B cell (primary cell): ENCODE data around the gene RBP7. TPM values are rescaled to one million over a fixed set of nuclear protein-coding genes. Genes with fewer than 3 reads are reported as not detected.

Experiments used
- ATAC-seq: fragments of 200-7000 bp; cut with Tn5 transposase; one replicate; pipeline ENCODE4 v1.10.0; 2021; ENCODE audit warnings: low read depth, mild to moderate bottlenecking, moderate number of reproducible peaks, moderate library complexity
- CTCF ChIA-PET: fragments of 350-600 bp; sonication (Branson Sonifier 250); formaldehyde crosslinking; loops from one replicate; lab custom pipeline; 2021; ENCODE audit warnings: antibody characterized with exemption, inconsistent platforms; lab: Charles Lee
- POLR2A ChIA-PET: fragments of 350-600 bp; sonication (Branson Sonifier 250); formaldehyde crosslinking; loops from one replicate; lab custom pipeline; 2021; ENCODE audit warnings: antibody characterized with exemption; lab: Charles Lee
- DNase-seq: peaks from one replicate; pipeline ENCODE4 v3.0.0; 2013
- H2AFZ ChIP-seq: 2 replicates; pipeline ENCODE4 v1.6.1; 2012; ENCODE audit warnings: mild to moderate bottlenecking, low read depth, low read length; ENCODE audit not compliant: insufficient read depth, poor library complexity, severe bottlenecking
- H3K27ac ChIP-seq, 2 donors: 1 replicate in 1 of 2; 2 replicates in 1 of 2; pipeline ENCODE4 v1.5.1; 2012 to 2013; ENCODE audit warnings: low read length in 2 of 2, mild to moderate bottlenecking in 2 of 2, moderate library complexity in 1 of 2
- H3K27me3 ChIP-seq, 4 experiments: fragments of 200-600 bp in 1 of 4; sonication (generic) in 1 of 4; replicated peaks in 1 of 4; 1 replicate in 2 of 4; 2 replicates in 2 of 4; pipeline versions ENCODE4 v1.6.1 to v1.7.0; 2013 to 2016; ENCODE audit warnings: low read length in 3 of 4, mild to moderate bottlenecking in 2 of 4, mixed read lengths in 1 of 4, moderate library complexity in 1 of 4; ENCODE audit not compliant: insufficient read depth in 4 of 4, control insufficient read depth in 3 of 4; ENCODE audit errors: control extremely low read depth in 1 of 4
- H3K36me3 ChIP-seq, 2 experiments: replicated peaks in 1 of 2; 1 replicate in 1 of 2; 2 replicates in 1 of 2; pipeline versions ENCODE4 v1.6.1 to v1.7.1; 2013; ENCODE audit warnings: low read length in 1 of 2; ENCODE audit not compliant: insufficient read depth in 2 of 2, control insufficient read depth in 1 of 2; ENCODE audit errors: control extremely low read depth in 1 of 2, extremely low read depth in 1 of 2
- H3K4me1 ChIP-seq, 2 donors: fragments of 200-600 bp in 1 of 2; sonication (generic) in 1 of 2; 1 replicate in 1 of 2; 2 replicates in 1 of 2; pipeline versions ENCODE4 v1.5.1 to v1.6.1; 2013 to 2017; ENCODE audit warnings: low read length in 2 of 2; ENCODE audit not compliant: control insufficient read depth in 2 of 2, insufficient read depth in 2 of 2
- H3K4me2 ChIP-seq: replicated peaks from 2 replicates; pipeline ENCODE3; 2012; ENCODE audit warnings: mild to moderate bottlenecking, low read depth, low read length; ENCODE audit not compliant: poor library complexity, severe bottlenecking
- H3K4me3 ChIP-seq, 5 experiments: fragments of 200-600 bp in 1 of 5; sonication (generic) in 1 of 5; 1 replicate in 3 of 5; 2 replicates in 2 of 5; pipeline versions ENCODE4 v1.5.1 to v1.7.0; 2011 to 2016; ENCODE audit warnings: low read length in 4 of 5, mild to moderate bottlenecking in 4 of 5, low read depth in 2 of 5, control low read depth in 1 of 5, moderate library complexity in 1 of 5; ENCODE audit not compliant: insufficient read depth in 1 of 5; ENCODE audit errors: control extremely low read depth in 1 of 5, extremely low read depth in 1 of 5
- H3K79me2 ChIP-seq: fragments of 200-600 bp; sonication (generic); one replicate; pipeline ENCODE4 v1.6.0; 2016; ENCODE audit warnings: low read length; ENCODE audit not compliant: control insufficient read depth, insufficient read depth
- H3K9ac ChIP-seq: fragments of 200-600 bp; sonication (generic); 2 replicates; pipeline ENCODE4 v1.6.1; 2017; ENCODE audit warnings: mild to moderate bottlenecking, low read length, moderate library complexity
- H3K9me3 ChIP-seq, 3 donors: one replicate each; pipeline versions ENCODE4 v1.6.1 to v1.7.1; 2013; ENCODE audit warnings: low read length in 2 of 3; ENCODE audit not compliant: control insufficient read depth in 2 of 3, insufficient read depth in 1 of 3; ENCODE audit errors: control extremely low read depth in 1 of 3
- H4K20me1 ChIP-seq: 2 replicates; pipeline ENCODE4 v1.6.0; 2012; ENCODE audit warnings: mild to moderate bottlenecking, low read length; ENCODE audit not compliant: insufficient read depth, control insufficient read depth, poor library complexity, severe bottlenecking
- H3K27ac Mint-ChIP-seq: one replicate; pipeline ENCODE4 v1.8.0; 2021; ENCODE audit warnings: mixed read lengths
- H3K27me3 Mint-ChIP-seq: one replicate; pipeline ENCODE4 v1.8.0; 2021; ENCODE audit warnings: mixed read lengths
- H3K4me1 Mint-ChIP-seq: one replicate; pipeline ENCODE4 v1.8.0; 2021; ENCODE audit warnings: mixed read lengths
- H3K4me3 Mint-ChIP-seq: one replicate; pipeline ENCODE4 v1.8.0; 2021; ENCODE audit warnings: mixed read lengths
- H3K9me3 Mint-ChIP-seq: one replicate; pipeline ENCODE4 v1.8.0; 2022; ENCODE audit warnings: mixed read lengths; ENCODE audit not compliant: insufficient read depth
- CTCF ChIP-seq: fragments of 200-600 bp; IDR thresholded peaks from one replicate; pipeline ENCODE4 v1.8.0; 2022; ENCODE audit warnings: antibody characterized with exemption, mild to moderate bottlenecking
- EZH2 ChIP-seq: IDR thresholded peaks from 2 replicates; pipeline ENCODE4 v1.6.1; 2012; ENCODE audit warnings: borderline replicate concordance, low read depth, mild to moderate bottlenecking, moderate library complexity, low read length; ENCODE audit not compliant: insufficient read depth, poor library complexity, severe bottlenecking
- WGBS: methylation state at CpG from one replicate; pipeline ENCODE4 v1.1.5; 2013; ENCODE audit warnings: missing lambda C conversion rate; ENCODE audit not compliant: insufficient coverage; 5-methylcytosine and 5-hydroxymethylcytosine counted together
- intact Hi-C: fragments of 100-400 bp; cut with micrococcal nuclease; formaldehyde crosslinking; loops from one replicate; pipeline ENCODE4 v1.10.0; 2022
- polyA plus RNA-seq: library from polyadenylated mRNA; depleted of rRNA; stranded (reverse); fragments of >200 nt; gene quantifications from 2 replicates; pipeline ENCODE4 v1.2.3, GENCODE V29; 2012
- total RNA-seq, 2 donors: library from RNA; stranded (reverse); fragments of 120-200 nt in 1 of 2; gene quantifications; 1 replicate in 1 of 2; 2 replicates in 1 of 2; pipeline versions ENCODE4 v1.2.3 to v1.2.4, GENCODE V29; 2013 to 2022

The RBP7 gene
- total and polyA plus RNA-seq, 2 donors (not counting 1 experiment from before 2014, with no cell fraction given) = 0.40 TPM; not detected in 1

- peaks cover 3 to 8% of the 10 kb centered on the region in 2 experiments for H3K36me3 ChIP-seq
- peaks cover 18 to 19% of the 10 kb centered on the region in 2 donors for H3K4me1 ChIP-seq
- CTCF ChIA-PET = interaction anchor here (0.6 to 3.8 kb wide), 4 partner anchors 39 to 398 kb away, joined by 3 to 18 read pairs (median 4); partner anchors contain the start of genes LZIC and NMNAT1
- H3K27me3 ChIP-seq = no peaks in the 10 kb centered on the region
- no peaks in the 10 kb centered on the region for H3K27me3 Mint-ChIP-seq
- H3K9ac ChIP-seq = peak overlapping the region; percentile 75
- H3K4me3 ChIP-seq = peak overlapping the region; percentile 70 to 93 (median 89)
- H4K20me1 ChIP-seq = no peaks in the 10 kb centered on the region
- peak overlapping the region; percentile 75 for H2AFZ ChIP-seq
- ATAC-seq (no peak), DNase-seq (no peak)
- POLR2A ChIA-PET = interaction anchor here (1.2 to 1.6 kb wide), 3 partner anchors 83 to 397 kb away, joined by 3 to 6 read pairs (median 3); partner anchors contain the start of genes CENPS, LZIC and NMNAT1
- peak overlapping the region; percentile 76 for H3K4me2 ChIP-seq
- intact Hi-C loops = loop anchor here (2.0 to 5.0 kb wide), 3 partner anchors 177 to 1216 kb away; partner anchors contain the start of genes KIF1B and RERE
- 2% methylated on average over 13 of the region's 19 CpGs for WGBS
- H3K79me2 ChIP-seq = peaks cover 51% of the 10 kb centered on the region
- peak overlapping the region; percentile 73 to 84 for H3K27ac ChIP-seq
- H3K4me3 Mint-ChIP-seq = peak overlapping the region; percentile 99
- H3K9me3 Mint-ChIP-seq = no peaks in the 10 kb centered on the region
- peak overlapping the region; percentile 96 for H3K27ac Mint-ChIP-seq
- no peak for TF ChIP-seq EZH2
- H3K4me1 Mint-ChIP-seq = peaks cover 23% of the 10 kb centered on the region
- no peaks in the 10 kb centered on the region for H3K9me3 ChIP-seq
Measured at GRCh38 chr1:10033359-10033845, 36.4 kb downstream of the RBP7 start.

- H3K27ac ChIP-seq = no peak overlapping the region
- H3K36me3 ChIP-seq = peaks cover 6 to 22% of the 10 kb centered on the region in 2 experiments
- TF ChIP-seq EZH2 (no peak), CTCF (no peak)
- Mint-ChIP-seq H3K27ac (no peak overlapping the region), H3K9me3 (no peaks in the 10 kb centered on the region), H3K4me1 (peaks cover 23% of the 10 kb centered on the region), H3K27me3 (no peaks in the 10 kb centered on the region), H3K4me3 (no peak overlapping the region)
- no peaks in the 10 kb centered on the region for H3K27me3 ChIP-seq
- H3K4me3 ChIP-seq = no peak overlapping the region
- no peak overlapping the region for H3K9ac ChIP-seq
- ATAC-seq = no peak
- H3K4me1 ChIP-seq = peaks cover 0 to 4% of the 10 kb centered on the region in 2 donors
- H3K4me2 ChIP-seq = no peak overlapping the region
- ChIA-PET POLR2A (no interaction called here), CTCF (interaction anchor here (0.8 kb wide), 1 partner anchor 92 kb away, joined by 5 read pairs; no protein-coding TSS in a partner anchor)
- no peaks in the 10 kb centered on the region for H3K9me3 ChIP-seq
- no peak overlapping the region for H2AFZ ChIP-seq
- peaks cover 96% of the 10 kb centered on the region for H3K79me2 ChIP-seq
- 100% methylated on average over 4 of the region's 4 CpGs for WGBS
- no peak for DNase-seq
- H4K20me1 ChIP-seq = peaks cover 70% of the 10 kb centered on the region
- intact Hi-C loops = no loop called here
Measured at GRCh38 chr1:10042746-10043145, 45.7 kb downstream of the RBP7 start.
